ENCODE results near the gene GNAO1. TPM values are rescaled to one million over a fixed set of nuclear protein-coding genes. Genes with fewer than 3 reads are reported as not detected.

The GNAO1 gene
- total and polyA plus RNA-seq, 9 of the 15 experiments (the other 6 are each of a cell fraction or from before 2014, with no cell fraction given) = 0.07 to 0.42 (median 0.08) TPM; not detected in 5

DNA sequence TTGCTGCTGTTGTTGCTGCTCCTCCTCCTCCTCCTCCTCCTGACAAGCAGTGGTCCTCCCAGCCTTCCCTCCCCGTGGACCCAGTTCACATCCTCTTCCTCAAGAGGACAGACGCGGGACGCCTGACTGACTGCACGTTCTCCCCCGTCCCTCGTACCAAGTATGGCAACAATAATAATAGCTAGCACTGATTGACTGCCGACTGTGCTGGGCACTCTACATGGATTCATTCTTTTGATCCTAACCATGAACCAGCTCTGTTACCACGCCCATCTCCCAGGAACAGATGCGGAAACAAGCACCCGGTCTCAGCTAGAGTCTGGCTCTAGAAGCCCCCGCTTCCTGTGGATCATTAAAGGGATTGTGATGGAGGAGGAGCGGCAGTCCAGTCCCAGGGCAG lies 78.0 kb downstream of the GNAO1 start:
- intact Hi-C loops (cut with micrococcal nuclease) (no loop called here), in situ Hi-C loops (cut with MboI) (no loop called here)
- H3K9ac ChIP-seq (ENCODE audit: insufficient read depth in 1 of 2, low read depth in 2 of 2, low read length in 2 of 2) = no peak overlapping the region
- ChIA-PET POLR2A (interaction anchor here (0.9 kb wide), 1 partner anchor 10 kb away, joined by 3 read pairs; no protein-coding TSS in a partner anchor), CTCF (ENCODE audit: low intra/inter-chr PET ratio) (no interaction called here)
- H3K9me1 ChIP-seq (ENCODE audit: control insufficient read depth, insufficient read depth, low read length) = no peaks in the 10 kb centered on the region
- DNase-seq (ENCODE audit: extremely low read depth in 1 of 4, low spot score in 3 of 4) (no peak), ATAC-seq (no peak), FAIRE-seq (no peak)
- peaks cover 6 to 22% of the 10 kb centered on the region in 2 experiments for H3K4me1 ChIP-seq (replicated peaks in 1 of 2; ENCODE audit: control insufficient read depth in 2 of 2, insufficient read depth in 2 of 2, low read length in 2 of 2)
- no peaks in the 10 kb centered on the region for H3K79me2 ChIP-seq (ENCODE audit: control insufficient read depth, insufficient read depth, low read length)
- peak overlapping the region; percentile 66 for H2AFZ ChIP-seq (ENCODE audit: low read depth, low read length)
- H3K4me3 ChIP-seq = no peak overlapping the region
- no peak overlapping the region for H3K27ac ChIP-seq (ENCODE audit: extremely low read depth, low read depth, low read length)
- H3K27me3 ChIP-seq (ENCODE audit: control insufficient read depth in 2 of 2, insufficient read depth in 2 of 2, low read length in 2 of 2) = no peaks in the 10 kb centered on the region
- H3K9me3 ChIP-seq (replicated peaks; ENCODE audit: control insufficient read depth, insufficient read depth, low read depth, low read length) = 0 out of 2 replicates have a peak, but pooled peaks cover 2% of the 10 kb centered on the region
- no peaks in the 10 kb centered on the region for H3K36me3 ChIP-seq (ENCODE audit: control insufficient read depth, insufficient read depth, low read length)
- H3K4me2 ChIP-seq (ENCODE audit: insufficient read depth, low read length) = no peak overlapping the region
- H4K20me1 ChIP-seq (replicated peaks; ENCODE audit: control insufficient read depth, insufficient read depth, low read length) = no peaks in the 10 kb centered on the region
- 60% methylated on average over 13 of the region's 13 CpGs for WGBS (ENCODE audit: insufficient coverage, low coverage, missing lambda C conversion rate)
- no TSS peak for BruUV-seq (replicated peaks)
- TF ChIP-seq, protein P1, sequence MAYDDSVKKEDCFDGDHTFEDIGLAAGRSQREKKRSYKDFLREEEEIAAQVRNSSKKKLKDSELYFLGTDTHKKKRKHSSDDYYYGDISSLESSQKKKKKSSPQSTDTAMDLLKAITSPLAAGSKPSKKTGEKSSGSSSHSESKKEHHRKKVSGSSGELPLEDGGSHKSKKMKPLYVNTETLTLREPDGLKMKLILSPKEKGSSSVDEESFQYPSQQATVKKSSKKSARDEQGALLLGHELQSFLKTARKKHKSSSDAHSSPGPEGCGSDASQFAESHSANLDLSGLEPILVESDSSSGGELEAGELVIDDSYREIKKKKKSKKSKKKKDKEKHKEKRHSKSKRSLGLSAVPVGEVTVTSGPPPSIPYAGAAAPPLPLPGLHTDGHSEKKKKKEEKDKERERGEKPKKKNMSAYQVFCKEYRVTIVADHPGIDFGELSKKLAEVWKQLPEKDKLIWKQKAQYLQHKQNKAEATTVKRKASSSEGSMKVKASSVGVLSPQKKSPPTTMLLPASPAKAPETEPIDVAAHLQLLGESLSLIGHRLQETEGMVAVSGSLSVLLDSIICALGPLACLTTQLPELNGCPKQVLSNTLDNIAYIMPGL (CRISPR knock-in tag; IDR thresholded peaks at IDR 0.05) = no peak
- no peak for TF ChIP-seq ATF1 (CRISPR knock-in tag; IDR thresholded peaks at IDR 0.05)
- no peak for TF ChIP-seq ATF1 (tag; IDR thresholded peaks at IDR 0.05)
- TF ChIP-seq MEF2A (IDR thresholded peaks at IDR 0.05; ENCODE audit: control insufficient read depth, low read depth, low read length) = no peak
- TF ChIP-seq NONO (IDR thresholded peaks at IDR 0.05; ENCODE audit: low read depth in 2 of 2, low read length in 1 of 2) = no peak
- TF ChIP-seq, protein P2, sequence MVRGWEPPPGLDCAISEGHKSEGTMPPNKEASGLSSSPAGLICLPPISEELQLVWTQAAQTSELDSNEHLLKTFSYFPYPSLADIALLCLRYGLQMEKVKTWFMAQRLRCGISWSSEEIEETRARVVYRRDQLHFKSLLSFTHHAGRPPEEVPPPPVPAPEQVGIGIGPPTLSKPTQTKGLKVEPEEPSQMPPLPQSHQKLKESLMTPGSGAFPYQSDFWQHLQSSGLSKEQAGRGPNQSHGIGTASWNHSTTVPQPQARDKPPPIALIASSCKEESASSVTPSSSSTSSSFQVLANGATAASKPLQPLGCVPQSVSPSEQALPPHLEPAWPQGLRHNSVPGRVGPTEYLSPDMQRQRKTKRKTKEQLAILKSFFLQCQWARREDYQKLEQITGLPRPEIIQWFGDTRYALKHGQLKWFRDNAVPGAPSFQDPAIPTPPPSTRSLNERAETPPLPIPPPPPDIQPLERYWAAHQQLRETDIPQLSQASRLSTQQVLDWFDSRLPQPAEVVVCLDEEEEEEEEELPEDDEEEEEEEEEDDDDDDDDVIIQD (CRISPR knock-in tag; IDR thresholded peaks at IDR 0.05) = no peak
- no peak for TF ChIP-seq MYNN (IDR thresholded peaks at IDR 0.05)
- TF ChIP-seq MYNN (CRISPR knock-in tag; IDR thresholded peaks at IDR 0.05) = no peak
- TF ChIP-seq MYC (IDR thresholded peaks at IDR 0.05; ENCODE audit: low read depth, low read length) = no peak
- TF ChIP-seq MYC (CRISPR knock-in tag; IDR thresholded peaks at IDR 0.05; ENCODE audit: borderline replicate concordance, low read depth) = no peak
- TF ChIP-seq, protein P3, sequence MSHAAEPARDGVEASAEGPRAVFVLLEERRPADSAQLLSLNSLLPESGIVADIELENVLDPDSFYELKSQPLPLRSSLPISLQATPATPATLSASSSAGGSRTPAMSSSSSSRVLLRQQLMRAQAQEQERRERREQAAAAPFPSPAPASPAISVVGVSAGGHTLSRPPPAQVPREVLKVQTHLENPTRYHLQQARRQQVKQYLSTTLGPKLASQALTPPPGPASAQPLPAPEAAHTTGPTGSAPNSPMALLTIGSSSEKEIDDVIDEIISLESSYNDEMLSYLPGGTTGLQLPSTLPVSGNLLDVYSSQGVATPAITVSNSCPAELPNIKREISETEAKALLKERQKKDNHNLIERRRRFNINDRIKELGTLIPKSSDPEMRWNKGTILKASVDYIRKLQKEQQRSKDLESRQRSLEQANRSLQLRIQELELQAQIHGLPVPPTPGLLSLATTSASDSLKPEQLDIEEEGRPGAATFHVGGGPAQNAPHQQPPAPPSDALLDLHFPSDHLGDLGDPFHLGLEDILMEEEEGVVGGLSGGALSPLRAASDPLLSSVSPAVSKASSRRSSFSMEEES (CRISPR knock-in tag; IDR thresholded peaks at IDR 0.05) = no peak
- no peak for TF ChIP-seq FOXA1 (IDR thresholded peaks at IDR 0.05; ENCODE audit: borderline replicate concordance)
- TF ChIP-seq PTTG1 (tag; IDR thresholded peaks at IDR 0.05; ENCODE audit: low read depth) = no peak
- TF ChIP-seq PML (IDR thresholded peaks at IDR 0.05; ENCODE audit: low read length) = no peak
- no peak for TF ChIP-seq GTF2F1 (IDR thresholded peaks at IDR 0.05; ENCODE audit: low read depth, low read length)
- TF ChIP-seq POLR2AphosphoS2 (IDR thresholded peaks at IDR 0.05; ENCODE audit: low read length) = no peak
- TF ChIP-seq EGR1 (conservative IDR thresholded peaks at IDR 0.05) = no peak
- TF ChIP-seq, protein P4, sequence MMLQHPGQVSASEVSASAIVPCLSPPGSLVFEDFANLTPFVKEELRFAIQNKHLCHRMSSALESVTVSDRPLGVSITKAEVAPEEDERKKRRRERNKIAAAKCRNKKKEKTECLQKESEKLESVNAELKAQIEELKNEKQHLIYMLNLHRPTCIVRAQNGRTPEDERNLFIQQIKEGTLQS (IDR thresholded peaks at IDR 0.05) = no peak
- TF ChIP-seq, protein P4 (CRISPR knock-in tag; conservative IDR thresholded peaks at IDR 0.05) = no peak
- no peak for TF ChIP-seq ZNF766 (CRISPR knock-in tag; conservative IDR thresholded peaks at IDR 0.05)
